Activated T-cell treated with anti-CD3 and anti-CD28 coated beads, Interleukin-2, amount 50 U/mL, for 48 hours (primary cell): ENCODE measurements around the gene HLA-A.

Experiments used
- DNase-seq, 2 experiments: peaks; one replicate each; pipeline ENCODE4 v3.0.0-alpha.2; 2020

HLA-A gene

DNA sequence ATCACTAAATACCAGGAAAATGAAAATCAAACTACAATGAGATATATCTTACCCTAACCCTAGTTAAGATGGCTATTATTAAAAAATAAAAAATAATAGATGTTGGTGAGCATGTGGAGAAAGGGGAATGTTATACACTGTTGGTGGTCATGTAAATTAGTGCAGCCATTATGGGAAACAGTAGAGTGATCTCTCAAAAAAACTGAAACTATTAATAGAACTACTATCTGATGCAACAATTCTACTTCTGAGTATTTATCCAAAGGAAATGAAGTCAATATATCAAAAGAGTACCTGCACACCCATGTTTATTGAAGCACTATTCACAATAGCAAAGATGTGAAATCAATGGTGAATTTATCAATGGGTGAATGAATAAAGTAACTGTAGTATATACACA is 48.6 kb downstream of the HLA-A start:
- no peak for DNase-seq

DNA sequence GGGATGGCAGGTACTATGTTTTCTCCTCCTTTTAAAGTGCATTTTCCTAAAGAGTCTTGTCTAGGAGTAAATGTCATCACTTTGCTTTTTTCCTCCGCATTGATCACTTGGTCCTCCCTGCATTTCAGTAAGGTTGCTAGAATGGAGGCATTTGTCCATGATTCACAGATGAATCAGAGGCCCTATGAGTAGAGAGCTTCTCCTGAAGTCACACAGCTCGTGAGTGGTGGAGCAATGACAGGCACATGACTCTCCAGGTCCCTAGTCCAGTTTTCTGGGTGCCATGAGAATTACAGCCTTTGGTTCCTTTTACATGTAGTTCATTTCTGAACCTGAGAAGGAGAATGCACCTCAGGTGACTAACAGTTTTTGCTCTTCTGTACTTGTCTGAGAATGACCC is 50.5 kb downstream of the HLA-A start:
- no peak for DNase-seq

DNA sequence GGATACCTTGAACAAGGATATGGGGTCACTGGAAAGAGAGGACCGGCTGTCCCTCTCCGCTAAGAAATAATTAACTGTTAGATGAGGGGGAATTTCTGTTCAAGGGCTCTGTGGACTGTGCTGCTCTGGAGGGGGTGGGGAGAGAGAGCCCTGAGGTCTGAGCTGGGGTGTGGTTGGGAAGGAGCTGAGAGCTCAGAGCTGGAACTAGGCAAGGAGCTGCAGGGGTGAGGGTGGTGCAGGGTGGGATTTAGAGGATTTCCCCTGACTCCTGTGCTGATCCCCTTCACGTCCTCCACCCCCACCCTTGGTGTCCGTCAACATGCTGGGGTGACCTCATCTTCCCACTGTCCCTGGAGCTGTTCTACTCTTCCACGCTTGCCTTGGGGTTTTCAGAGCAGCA is 52.5 kb downstream of the HLA-A start:
- no peak for DNase-seq

DNA sequence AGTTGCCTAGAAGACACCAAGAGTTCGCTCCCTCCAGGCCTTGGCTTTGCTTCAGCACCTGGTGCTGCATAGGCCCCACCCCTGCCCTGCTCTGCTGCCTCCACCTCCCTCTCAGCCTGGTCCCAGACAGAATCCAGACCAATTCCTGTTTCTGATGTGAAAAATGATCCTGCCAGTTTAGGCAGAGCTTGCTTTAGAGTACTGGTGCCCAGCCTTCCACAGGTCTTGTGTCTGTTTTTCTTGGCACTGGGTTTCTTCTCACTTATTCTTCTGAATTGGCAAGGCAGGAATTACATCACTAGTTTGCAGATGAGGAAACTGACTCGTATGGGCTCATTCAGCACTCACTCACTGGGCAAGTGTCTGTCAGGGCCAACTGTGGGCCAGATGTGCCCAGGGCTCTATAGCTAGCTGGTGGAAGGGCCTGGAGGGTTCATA is 53.0 kb downstream of the HLA-A start:
- no peak for DNase-seq
